ENCODE measurements around the gene NUAK2. TPM values are rescaled to one million over a fixed set of nuclear protein-coding genes. Genes with fewer than 3 reads are reported as not detected.

The NUAK2 gene
- total RNA-seq, 2 experiments from 2014 or later = 4.4 to 4.5 TPM

- no peaks in the 10 kb centered on the region for H3K27me3 Mint-ChIP-seq
- no peaks in the 10 kb centered on the region for H3K36me3 Mint-ChIP-seq
- CTCF ChIA-PET = interaction anchor here (1.2 to 21.5 kb wide), 9 partner anchors 11 to 249 kb away, joined by 3 to 1370 read pairs (median 4); partner anchors contain the start of gene NUAK2
- no peak overlapping the region for H3K27ac Mint-ChIP-seq
- POLR2A ChIA-PET = no interaction called here
- no peaks in the 10 kb centered on the region for H3K9me3 Mint-ChIP-seq
- H3K4me1 Mint-ChIP-seq (ENCODE audit: low read depth) = peaks cover 48% of the 10 kb centered on the region
- intact Hi-C loops (cut with micrococcal nuclease) = no loop called here
- DNase-seq = no peak
- no peak overlapping the region for H3K4me3 Mint-ChIP-seq
Measured at GRCh38 chr1:205275916-205276688, 45.4 kb downstream of the NUAK2 start.

GRCh38 chr1:205275133-205275532 is 46.4 kb downstream of the NUAK2 start:
- Mint-ChIP-seq H3K9me3 (no peaks in the 10 kb centered on the region), H3K27me3 (no peaks in the 10 kb centered on the region), H3K4me1 (ENCODE audit: low read depth) (peaks cover 44% of the 10 kb centered on the region), H3K36me3 (no peaks in the 10 kb centered on the region), H3K4me3 (no peak overlapping the region), H3K27ac (no peak overlapping the region)
- DNase-seq = no peak
- POLR2A ChIA-PET = interaction anchor here (0.7 kb wide), 1 partner anchor 46 kb away, joined by 3 read pairs; the partner anchor contains the start of gene NUAK2
- intact Hi-C loops (cut with micrococcal nuclease) = no loop called here
- CTCF ChIA-PET = interaction anchor here (1.2 to 21.5 kb wide), 7 partner anchors 12 to 250 kb away, joined by 3 to 1370 read pairs (median 4); partner anchors contain the start of gene NUAK2

GRCh38 chr1:205274041-205274691 is 47.4 kb downstream of the NUAK2 start:
- peaks cover 34% of the 10 kb centered on the region for H3K4me1 Mint-ChIP-seq (ENCODE audit: low read depth)
- no peak overlapping the region for H3K4me3 Mint-ChIP-seq
- no peaks in the 10 kb centered on the region for H3K36me3 Mint-ChIP-seq
- no peak for DNase-seq
- POLR2A ChIA-PET = interaction anchor here (1.1 to 1.9 kb wide), 4 partner anchors 10 to 51 kb away, joined by 4 to 14 read pairs (median 8); partner anchors contain the start of gene NUAK2
- intact Hi-C loops (cut with micrococcal nuclease) = loop anchor here (5.0 kb wide), 1 partner anchor 213 kb away; no protein-coding TSS in a partner anchor
- no peaks in the 10 kb centered on the region for H3K27me3 Mint-ChIP-seq
- CTCF ChIA-PET = interaction anchor here (0.6 to 21.5 kb wide), 36 partner anchors 8 to 257 kb away, joined by 3 to 1370 read pairs (median 5); partner anchors contain the start of genes NUAK2 and TMCC2
- H3K9me3 Mint-ChIP-seq = no peaks in the 10 kb centered on the region
- H3K27ac Mint-ChIP-seq = no peak overlapping the region

GRCh38 chr1:205273551-205273982 is 48.0 kb downstream of the NUAK2 start:
- ChIA-PET CTCF (interaction anchor here (0.6 to 21.5 kb wide), 42 partner anchors 8 to 803 kb away, joined by 3 to 1370 read pairs (median 5); partner anchors contain the start of genes NUAK2 and TMCC2), POLR2A (interaction anchor here (1.1 to 1.9 kb wide), 4 partner anchors 11 to 51 kb away, joined by 4 to 14 read pairs (median 8); partner anchors contain the start of gene NUAK2)
- Mint-ChIP-seq H3K27me3 (no peaks in the 10 kb centered on the region), H3K27ac (no peak overlapping the region), H3K4me3 (no peak overlapping the region), H3K9me3 (no peaks in the 10 kb centered on the region), H3K36me3 (no peaks in the 10 kb centered on the region), H3K4me1 (ENCODE audit: low read depth) (peaks cover 30% of the 10 kb centered on the region)
- intact Hi-C loops (cut with micrococcal nuclease) = loop anchor here (1.0 to 5.0 kb wide), 5 partner anchors 11 to 214 kb away; partner anchors contain the start of gene NUAK2
- DNase-seq = peak; percentile 91

- H3K36me3 Mint-ChIP-seq = no peaks in the 10 kb centered on the region
- peaks cover 23% of the 10 kb centered on the region for H3K4me1 Mint-ChIP-seq (ENCODE audit: low read depth)
- no peak overlapping the region for H3K4me3 Mint-ChIP-seq
- no peaks in the 10 kb centered on the region for H3K9me3 Mint-ChIP-seq
- ChIA-PET CTCF (interaction anchor here (1.4 to 21.5 kb wide), 10 partner anchors 9 to 252 kb away, joined by 5 to 1370 read pairs (median 26); partner anchors contain the start of gene NUAK2), POLR2A (interaction anchor here (1.9 kb wide), 1 partner anchor 48 kb away, joined by 11 read pairs; the partner anchor contains the start of gene NUAK2)
- DNase-seq = no peak
- intact Hi-C loops (cut with micrococcal nuclease) = loop anchor here (5.0 kb wide), 1 partner anchor 215 kb away; no protein-coding TSS in a partner anchor
- no peaks in the 10 kb centered on the region for H3K27me3 Mint-ChIP-seq
- H3K27ac Mint-ChIP-seq = no peak overlapping the region
Measured at GRCh38 chr1:205272536-205272935, 49.0 kb downstream of the NUAK2 start.

- no peaks in the 10 kb centered on the region for H3K36me3 Mint-ChIP-seq
- no peak overlapping the region for H3K4me3 Mint-ChIP-seq
- no peak for DNase-seq
- H3K4me1 Mint-ChIP-seq (ENCODE audit: low read depth) = peaks cover 23% of the 10 kb centered on the region
- H3K27ac Mint-ChIP-seq = no peak overlapping the region
- H3K9me3 Mint-ChIP-seq = no peaks in the 10 kb centered on the region
- ChIA-PET POLR2A (no interaction called here), CTCF (interaction anchor here (0.7 to 21.5 kb wide), 12 partner anchors 14 to 252 kb away, joined by 3 to 1370 read pairs (median 6); partner anchors contain the start of gene NUAK2)
- H3K27me3 Mint-ChIP-seq = no peaks in the 10 kb centered on the region
- intact Hi-C loops (cut with micrococcal nuclease) = loop anchor here (5.0 kb wide), 1 partner anchor 216 kb away; no protein-coding TSS in a partner anchor
Measured at GRCh38 chr1:205271745-205272144, 49.8 kb downstream of the NUAK2 start.

GRCh38 chr1:205271277-205271676 is 50.3 kb downstream of the NUAK2 start:
- Mint-ChIP-seq H3K4me1 (ENCODE audit: low read depth) (peaks cover 22% of the 10 kb centered on the region), H3K36me3 (no peaks in the 10 kb centered on the region), H3K4me3 (no peak overlapping the region), H3K27me3 (no peaks in the 10 kb centered on the region), H3K27ac (no peak overlapping the region), H3K9me3 (no peaks in the 10 kb centered on the region)
- DNase-seq = no peak
- intact Hi-C loops (cut with micrococcal nuclease) = loop anchor here (5.0 kb wide), 1 partner anchor 216 kb away; no protein-coding TSS in a partner anchor
- POLR2A ChIA-PET = no interaction called here
- CTCF ChIA-PET = interaction anchor here (0.5 to 21.5 kb wide), 13 partner anchors 11 to 1646 kb away, joined by 3 to 1370 read pairs (median 5); partner anchors contain the start of gene NUAK2

GRCh38 chr1:205270764-205271163 is 50.8 kb downstream of the NUAK2 start:
- Mint-ChIP-seq H3K27me3 (no peaks in the 10 kb centered on the region), H3K4me3 (no peak overlapping the region), H3K4me1 (ENCODE audit: low read depth) (peaks cover 21% of the 10 kb centered on the region), H3K36me3 (no peaks in the 10 kb centered on the region), H3K9me3 (no peaks in the 10 kb centered on the region), H3K27ac (no peak overlapping the region)
- ChIA-PET CTCF (interaction anchor here (0.5 to 21.5 kb wide), 10 partner anchors 11 to 1647 kb away, joined by 3 to 1370 read pairs (median 6); partner anchors contain the start of gene NUAK2), POLR2A (no interaction called here)
- DNase-seq = no peak
- intact Hi-C loops (cut with micrococcal nuclease) = loop anchor here (5.0 kb wide), 1 partner anchor 217 kb away; no protein-coding TSS in a partner anchor

GRCh38 chr1:205270271-205270670 is 51.3 kb downstream of the NUAK2 start:
- CTCF ChIA-PET = interaction anchor here (1.1 to 21.5 kb wide), 7 partner anchors 10 to 254 kb away, joined by 3 to 1370 read pairs (median 8); partner anchors contain the start of gene NUAK2
- intact Hi-C loops (cut with micrococcal nuclease) = loop anchor here (5.0 kb wide), 1 partner anchor 217 kb away; no protein-coding TSS in a partner anchor
- no peak overlapping the region for H3K27ac Mint-ChIP-seq
- DNase-seq = no peak
- H3K4me3 Mint-ChIP-seq = no peak overlapping the region
- POLR2A ChIA-PET = no interaction called here
- peaks cover 16% of the 10 kb centered on the region for H3K4me1 Mint-ChIP-seq (ENCODE audit: low read depth)
- H3K36me3 Mint-ChIP-seq = no peaks in the 10 kb centered on the region
- H3K9me3 Mint-ChIP-seq = no peaks in the 10 kb centered on the region
- no peaks in the 10 kb centered on the region for H3K27me3 Mint-ChIP-seq

- no peak for DNase-seq
- Mint-ChIP-seq H3K27me3 (no peaks in the 10 kb centered on the region), H3K36me3 (no peaks in the 10 kb centered on the region), H3K4me1 (ENCODE audit: low read depth) (peaks cover 11% of the 10 kb centered on the region), H3K4me3 (no peak overlapping the region), H3K9me3 (no peaks in the 10 kb centered on the region), H3K27ac (no peak overlapping the region)
- intact Hi-C loops (cut with micrococcal nuclease) = loop anchor here (5.0 kb wide), 1 partner anchor 218 kb away; no protein-coding TSS in a partner anchor
- ChIA-PET CTCF (interaction anchor here (1.1 to 21.5 kb wide), 4 partner anchors 10 to 55 kb away, joined by 3 to 1370 read pairs (median 8); partner anchors contain the start of gene NUAK2), POLR2A (no interaction called here)
Measured at GRCh38 chr1:205269711-205270110, 51.8 kb downstream of the NUAK2 start.
